HG02571 (cell line): ENCODE data around the gene OR2T12.
A peak's percentile ranks its signal among the peaks of the same experiment; 100 is the strongest.
"Not testable (repeated sequence)": the region's sequence is repeated elsewhere in the genome, so short reads cannot be mapped to it uniquely, and the experiment has no call there.

ENCODE experiments used
- ATAC-seq: cut with Tn5 transposase; IDR thresholded peaks from one replicate; pipeline ENCODE4 v1.9.1; 2021; ENCODE audit warnings: mild to moderate bottlenecking, moderate library complexity; ENCODE audit not compliant: unreplicated experiment

The OR2T12 gene

GRCh38 chr1:248303324-248303723 lies at the start of gene OR2T12:
OR2T12 (minus strand) TSS chr1:248303424; CDS start chr1:248295578, 7,846 bp downstream.
- no peak for ATAC-seq

- ATAC-seq: no peak
Observed at GRCh38 chr1:248348475-248348874, 45.3 kb upstream of the OR2T12 start, which contains the start of gene OR14C36. OR14C36 (plus strand) TSS chr1:248348775; CDS start chr1:248348775, 0 bp downstream.

GRCh38 chr1:248343451-248343850 lies 40.2 kb upstream of the OR2T12 start:
- ATAC-seq: no peak

- no peak for ATAC-seq
Observed at GRCh38 chr1:248324468-248324867, 21.2 kb upstream of the OR2T12 start, which contains the start of gene OR2M7. OR2M7 (minus strand) TSS chr1:248324568; CDS start chr1:248324568, 0 bp downstream.

- ATAC-seq: no peak
Observed at GRCh38 chr1:248316796-248317195, 13.6 kb upstream of the OR2T12 start.

- not testable (repeated sequence) for ATAC-seq
Observed at GRCh38 chr1:248306740-248307139, 3.5 kb upstream of the OR2T12 start.

GRCh38 chr1:248306103-248306502 lies 2.9 kb upstream of the OR2T12 start:
- ATAC-seq: no peak

GRCh38 chr1:248305672-248306071 lies 2.4 kb upstream of the OR2T12 start:
- not testable (repeated sequence) for ATAC-seq

GRCh38 chr1:248288391-248288790 lies 14.8 kb downstream of the OR2T12 start:
- no peak for ATAC-seq

GRCh38 chr1:248277876-248278275 lies 25.3 kb downstream of the OR2T12 start, which contains the start of gene OR2T33:
OR2T33 (minus strand) TSS chr1:248277976; CDS start chr1:248273814, 4,162 bp downstream.
- ATAC-seq: no peak

GRCh38 chr1:248273225-248273624 lies 30.0 kb downstream of the OR2T12 start:
- not testable (repeated sequence) for ATAC-seq

- no peak for ATAC-seq
Observed at GRCh38 chr1:248268178-248268577, 35.0 kb downstream of the OR2T12 start.

- ATAC-seq: not testable (repeated sequence)
Observed at GRCh38 chr1:248259309-248259708, 43.9 kb downstream of the OR2T12 start.

GRCh38 chr1:248243204-248243603 lies 60.0 kb downstream of the OR2T12 start:
- peak; percentile 79 for ATAC-seq
